NCI-H460 (cell line): ENCODE measurements around the gene RASL10B. TPM values are rescaled to one million over a fixed set of nuclear protein-coding genes. Genes with fewer than 3 reads are reported as not detected.

Experiments
- DNase-seq: peaks from one replicate; pipeline ENCODE4 v3.0.0-alpha.2; 2016; ENCODE audit warnings: low read depth; ENCODE audit errors: extremely low read depth
- total RNA-seq: library from RNA; depleted of rRNA; stranded (reverse); fragments of >200 nt; shearing (Covaris generic); gene quantifications from 2 replicates; pipeline ENCODE4 v1.2.3, GENCODE V29; 2014

The RASL10B gene
- total RNA-seq, 1 experiment from 2014 or later, result 2.3 TPM

DNA sequence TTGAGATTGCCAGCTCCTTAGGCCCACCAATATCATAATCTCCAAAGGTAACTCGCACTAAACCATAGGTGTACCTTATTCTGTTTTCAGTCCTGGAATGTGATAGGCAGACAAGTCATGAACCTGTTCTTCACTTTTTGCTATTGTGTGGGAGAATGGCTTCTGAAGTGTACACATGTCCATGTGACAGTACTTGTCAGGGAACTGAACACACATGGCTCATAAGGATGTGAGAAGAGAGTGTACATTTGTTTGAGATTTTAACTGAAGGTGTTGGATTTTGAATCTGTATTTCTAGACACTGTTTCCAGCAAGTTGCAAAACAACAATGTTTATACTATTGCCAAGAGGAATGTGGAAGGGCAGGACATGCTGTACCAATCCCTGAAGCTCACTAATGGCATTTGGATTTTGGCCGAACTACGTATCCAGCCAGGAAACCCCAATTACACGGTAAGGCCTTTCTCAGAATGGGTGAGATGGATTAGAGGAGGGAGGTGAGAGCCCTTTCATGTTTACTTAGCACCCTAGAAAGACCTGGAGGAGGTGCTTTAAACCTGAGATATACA is 14.5 kb upstream of the RASL10B start:
- no peak for DNase-seq

- DNase-seq, result no peak
Observed at GRCh38 chr17:35717475-35717874, 14.0 kb upstream of the RASL10B start.

- DNase-seq, result no peak
Observed at GRCh38 chr17:35723735-35724134, 7.7 kb upstream of the RASL10B start.

DNA sequence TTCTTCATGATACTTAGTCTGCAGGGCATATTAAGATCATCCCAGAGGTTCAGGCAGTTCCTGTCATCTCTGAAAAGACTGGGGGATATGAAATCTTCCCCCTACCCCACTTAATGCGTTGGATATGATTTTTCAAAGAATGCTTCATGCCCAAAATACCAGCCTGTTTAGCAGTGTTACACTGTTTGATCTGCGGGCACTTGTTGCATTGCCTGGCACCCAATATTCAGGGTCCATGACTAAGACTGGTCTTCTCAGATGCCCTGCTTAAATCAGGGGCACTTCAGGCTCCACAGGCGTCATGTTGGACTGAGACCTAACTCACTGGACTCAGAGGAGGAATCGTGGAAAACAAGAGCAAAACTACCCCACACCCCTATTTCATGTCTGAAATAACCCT is 6.4 kb upstream of the RASL10B start:
- DNase-seq, result no peak

DNA sequence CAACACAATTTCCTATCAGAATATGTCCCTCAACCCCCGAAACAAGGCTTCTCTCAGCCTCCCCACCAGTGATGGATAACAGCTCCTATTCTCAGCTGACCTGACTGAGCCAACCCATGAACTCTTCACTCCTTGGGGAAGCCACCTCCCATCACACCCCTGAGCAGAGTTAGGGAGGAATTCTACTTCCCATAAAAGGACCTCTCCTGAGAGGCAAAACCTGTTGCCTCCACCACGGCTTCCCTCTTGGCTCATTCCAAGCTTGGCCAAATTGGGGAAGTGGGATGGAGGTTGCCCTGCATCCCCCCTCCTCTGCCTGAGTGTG is 5.7 kb upstream of the RASL10B start:
- DNase-seq, result no peak

DNA sequence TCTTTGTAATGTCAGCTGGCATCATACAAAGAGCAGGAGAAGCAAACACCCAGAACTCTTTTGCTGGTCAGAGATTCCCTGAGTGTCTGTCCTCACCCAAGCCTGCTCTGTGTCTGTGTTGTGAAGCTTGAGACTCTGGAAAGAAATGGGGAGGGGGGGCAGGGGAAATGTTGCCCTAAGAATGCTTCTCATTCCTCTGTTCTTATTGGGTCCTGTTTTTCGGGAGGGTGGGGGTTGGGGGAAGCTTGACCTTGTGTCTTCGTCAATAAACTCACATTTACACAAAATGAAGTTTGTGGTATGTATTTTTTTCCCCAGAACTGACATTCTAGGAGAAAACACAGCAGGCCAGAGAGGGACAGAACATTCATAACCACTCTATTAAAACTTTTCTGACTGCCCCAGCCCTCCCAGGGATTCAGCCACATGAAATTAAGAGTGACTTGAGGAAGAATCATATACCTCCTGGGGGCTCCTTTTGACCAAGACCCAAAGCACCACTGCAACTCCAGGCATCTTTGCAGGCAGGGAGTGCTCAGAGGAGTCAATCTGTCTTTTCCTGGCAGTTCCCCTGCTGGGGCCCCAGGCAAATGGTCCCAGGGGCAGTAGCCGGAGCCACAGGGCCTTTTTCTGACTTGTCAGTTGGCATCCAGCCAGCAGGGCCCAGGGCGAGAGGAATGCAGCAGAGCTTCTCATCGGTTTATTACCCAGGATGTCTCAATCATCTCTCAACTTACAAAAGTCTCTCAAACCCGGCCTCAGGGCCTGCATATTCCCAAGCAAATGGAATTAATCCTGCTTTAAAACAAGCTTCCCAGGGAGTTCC is 5.1 kb upstream of the RASL10B start:
- DNase-seq, result no peak

DNA sequence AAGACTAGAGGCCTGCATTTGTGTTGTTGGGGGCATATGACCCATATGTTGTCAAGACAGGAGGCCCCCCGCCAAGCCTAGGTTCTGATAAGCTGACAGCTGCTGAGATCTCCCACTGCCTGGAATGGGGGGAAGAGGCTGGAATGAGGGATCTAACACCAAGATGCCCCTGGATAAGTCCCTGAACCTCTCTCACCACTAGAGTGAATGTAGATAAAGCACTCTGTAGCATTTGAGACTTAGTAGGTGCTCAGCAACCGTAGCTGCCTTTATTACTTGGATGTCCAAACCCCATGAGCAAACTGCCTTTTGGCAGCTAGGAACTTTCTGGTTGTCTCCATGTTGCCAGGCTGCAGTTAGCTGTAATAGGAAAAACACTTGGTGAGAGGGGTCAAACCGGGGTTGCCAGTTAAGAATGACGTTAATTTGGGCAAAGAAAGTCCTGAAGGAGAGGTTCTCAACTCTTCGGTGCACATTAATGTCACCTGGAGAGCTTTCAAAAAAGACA is 4.4 kb upstream of the RASL10B start:
- no peak for DNase-seq

GRCh38 chr17:35727635-35728034 is 3.8 kb upstream of the RASL10B start:
- DNase-seq, result no peak

DNA sequence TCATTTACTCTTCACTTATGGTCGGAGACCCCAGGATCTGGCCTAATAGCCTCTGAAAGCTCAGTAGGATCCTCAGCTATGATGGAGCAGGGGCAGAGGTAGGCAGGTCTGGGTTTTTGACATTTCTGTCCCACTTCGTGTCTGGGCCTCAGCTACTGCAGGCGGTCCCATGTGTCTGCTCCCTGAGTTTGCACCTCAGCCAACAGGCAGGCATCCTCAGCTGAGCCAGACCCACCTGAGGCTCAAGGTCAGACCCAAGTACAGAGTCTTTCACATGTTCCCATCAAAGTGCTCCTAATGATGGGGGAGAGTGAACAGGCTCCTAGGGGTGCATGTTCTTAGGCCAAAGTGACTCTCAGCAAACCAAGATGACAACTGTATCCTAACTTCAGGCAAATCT is 2.9 kb upstream of the RASL10B start:
- no peak for DNase-seq

GRCh38 chr17:35729405-35729833 is 2.0 kb upstream of the RASL10B start:
- no peak for DNase-seq

DNA sequence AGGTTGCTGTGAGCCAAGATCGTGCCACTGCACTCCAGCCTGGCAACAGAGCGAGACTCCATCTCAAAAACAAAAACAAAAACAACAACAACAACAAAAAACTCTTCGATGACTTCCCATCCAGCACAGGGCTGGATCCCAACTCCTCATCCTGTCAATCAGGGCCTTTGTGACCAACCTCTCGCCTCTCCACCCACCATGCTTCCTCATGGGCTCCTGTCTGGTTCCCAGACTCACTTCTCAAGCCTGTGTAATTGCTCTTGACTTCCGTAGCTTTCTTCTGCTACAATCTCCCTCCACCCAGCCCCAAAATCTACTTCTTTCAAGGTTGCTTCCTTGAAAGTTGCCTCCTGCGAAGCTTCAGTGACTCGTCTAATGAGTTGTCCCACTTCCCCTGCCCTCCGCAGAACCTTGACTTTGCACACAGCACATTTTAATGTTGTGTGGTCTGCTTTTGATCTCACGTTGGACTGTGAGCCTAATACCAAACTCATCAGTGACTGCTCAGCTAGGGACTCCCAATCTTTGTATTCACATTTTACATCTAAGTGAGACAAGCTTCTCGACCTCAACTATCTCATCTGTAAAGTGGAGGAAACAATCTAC is 936 bp upstream of the RASL10B start:
- DNase-seq, result no peak

DNA sequence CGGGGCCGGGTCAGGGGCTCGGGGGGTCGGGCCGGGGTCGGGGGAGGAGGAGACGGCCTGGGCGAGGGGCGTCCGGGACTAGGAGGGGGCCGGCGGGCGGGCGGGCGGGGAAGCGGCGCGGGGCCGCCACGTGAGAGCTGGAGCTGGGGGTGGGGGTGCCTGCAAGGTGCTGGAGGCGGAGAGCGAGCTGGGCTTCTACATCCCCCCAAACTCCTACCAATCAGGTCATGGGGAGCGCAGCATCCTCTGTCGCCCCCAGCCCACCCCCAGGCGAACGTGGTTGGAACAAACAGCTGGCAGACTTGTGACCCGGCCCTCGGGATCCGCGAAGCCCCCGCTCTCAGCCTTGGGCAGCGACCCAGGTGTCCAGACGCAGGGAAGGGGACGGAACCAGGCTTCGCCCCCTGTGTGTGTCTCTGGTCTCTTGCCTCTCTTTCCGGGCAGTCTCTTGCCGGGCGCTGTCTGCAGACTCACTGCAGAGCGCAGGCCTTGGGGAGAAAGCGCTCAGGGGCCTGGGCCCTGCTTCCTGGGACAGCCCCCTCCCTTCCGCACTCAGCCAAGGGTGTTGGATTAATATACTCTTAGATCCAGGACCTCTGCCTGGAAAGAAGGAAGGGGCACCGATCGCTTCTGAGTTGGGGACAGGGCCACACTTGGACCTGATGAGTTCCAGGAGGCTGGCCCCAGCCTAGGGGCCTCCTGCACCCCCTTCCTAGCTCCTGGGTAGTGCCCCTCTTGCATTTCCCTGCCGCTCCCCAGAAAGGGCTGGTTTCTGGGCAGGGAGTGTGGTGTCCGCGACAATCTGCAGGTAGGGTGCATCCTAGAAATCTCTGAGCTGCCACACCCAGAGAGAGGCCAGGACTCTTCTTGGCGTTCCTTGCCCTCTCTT is 722 bp downstream of the RASL10B start:
- DNase-seq, result no peak

DNA sequence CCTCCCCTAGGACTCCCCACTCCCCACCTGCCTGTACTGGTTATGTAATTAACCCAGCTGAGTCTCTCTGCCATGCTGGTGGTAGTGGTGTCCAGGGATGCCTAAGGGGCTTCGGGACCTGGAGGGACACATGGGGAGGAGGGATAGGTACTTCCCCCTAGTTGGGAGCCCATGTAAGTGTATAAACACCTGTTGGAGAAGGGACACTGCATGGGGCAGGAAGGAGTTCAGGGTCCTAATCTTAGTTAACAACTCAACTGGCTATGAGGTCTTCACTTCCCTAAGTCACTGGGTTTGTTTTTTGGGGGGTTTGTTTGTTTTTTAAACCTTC is 1.3 kb downstream of the RASL10B start:
- no peak for DNase-seq

DNA sequence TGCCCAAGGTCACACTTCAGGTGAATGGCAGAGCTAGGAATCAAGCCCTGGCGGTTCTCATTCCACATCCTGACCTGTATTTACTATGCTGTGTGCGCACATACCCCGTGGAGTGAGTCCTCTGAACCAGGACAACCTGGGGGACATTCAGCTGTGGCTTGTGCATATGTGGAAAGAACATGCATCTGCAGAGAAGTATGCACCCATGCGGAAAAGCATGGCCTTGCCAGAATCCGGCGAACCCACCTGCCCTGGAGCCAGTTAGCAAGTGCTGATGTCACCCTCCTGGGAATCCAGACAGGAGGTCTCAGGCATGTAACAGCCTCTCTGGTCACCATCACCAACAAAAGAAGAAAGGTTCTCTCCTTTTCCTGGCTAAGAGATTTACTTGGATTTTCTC is 1.9 kb downstream of the RASL10B start:
- no peak for DNase-seq

GRCh38 chr17:35734396-35734795 is 3.0 kb downstream of the RASL10B start:
- no peak for DNase-seq

- DNase-seq, result no peak
Observed at GRCh38 chr17:35735036-35735805, 3.8 kb downstream of the RASL10B start.

DNA sequence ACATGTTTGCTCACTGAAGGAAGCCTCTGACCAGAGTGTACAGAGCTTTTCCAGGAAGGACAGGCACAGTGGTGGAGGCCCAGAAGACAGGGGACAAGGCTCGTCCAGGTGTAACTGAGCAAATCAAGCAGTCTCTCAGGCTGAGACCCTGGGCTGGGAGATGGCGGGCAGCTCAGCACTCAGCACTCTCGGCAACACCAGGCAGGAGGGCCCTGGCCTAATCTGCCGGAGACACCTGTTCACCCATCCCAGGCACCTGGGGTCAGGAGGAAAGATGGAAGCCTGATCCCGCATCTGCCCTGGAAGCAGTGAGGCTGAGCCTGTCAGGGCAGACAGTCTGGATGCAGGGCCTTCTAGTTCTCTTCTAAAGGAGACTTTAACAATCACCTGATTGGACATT is 4.8 kb downstream of the RASL10B start:
- no peak for DNase-seq

- no peak for DNase-seq
Observed at GRCh38 chr17:35738519-35739133, 7.2 kb downstream of the RASL10B start.

- no peak for DNase-seq
Observed at GRCh38 chr17:35740216-35740615, 8.8 kb downstream of the RASL10B start.
